Urinary bladder (tissue), 4 donors: ENCODE measurements around the gene FTCD. TPM values are rescaled to one million over a fixed set of nuclear protein-coding genes. Genes with fewer than 3 reads are reported as not detected.

Experiments
- DNase-seq: peaks from one replicate; pipeline ENCODE4 v3.0.0-alpha.2; 2015; ENCODE audit errors: extremely low spot score
- H3K27ac ChIP-seq: one replicate; pipeline ENCODE4 v1.5.1; 2013; ENCODE audit warnings: low read depth, mild to moderate bottlenecking, moderate library complexity
- H3K36me3 ChIP-seq: one replicate; pipeline ENCODE4 v1.6.1; 2013; ENCODE audit warnings: mild to moderate bottlenecking, moderate library complexity; ENCODE audit not compliant: insufficient read depth
- H3K4me1 ChIP-seq: one replicate; pipeline ENCODE4 v1.6.1; 2013; ENCODE audit warnings: mild to moderate bottlenecking, moderate library complexity; ENCODE audit not compliant: insufficient read depth
- H3K4me3 ChIP-seq: one replicate; pipeline ENCODE4 v1.5.1; 2013; ENCODE audit warnings: low read depth, low read length
- WGBS: extraction: QIAGEN DNeasy Blood & Tissue Kit; methylation state at CpG from one replicate; pipeline ENCODE4 v1.1.7; 2013; 5-methylcytosine and 5-hydroxymethylcytosine counted together
- polyA plus RNA-seq: library from polyadenylated mRNA; stranded (reverse); fragments of 200-250 nt; gene quantifications from one replicate; pipeline ENCODE4 v1.2.3, GENCODE V29; 2013
- total RNA-seq: library from RNA; depleted of rRNA; stranded (reverse); fragments of >200 nt; gene quantifications from one replicate; pipeline ENCODE4 v1.2.3, GENCODE V29; 2014
- donor health status: healthy with polysubstance abuse.
- donor health status: healthy.

FTCD gene
- total and polyA plus RNA-seq, 2 donors = 0.48 to 0.75 TPM

DNA sequence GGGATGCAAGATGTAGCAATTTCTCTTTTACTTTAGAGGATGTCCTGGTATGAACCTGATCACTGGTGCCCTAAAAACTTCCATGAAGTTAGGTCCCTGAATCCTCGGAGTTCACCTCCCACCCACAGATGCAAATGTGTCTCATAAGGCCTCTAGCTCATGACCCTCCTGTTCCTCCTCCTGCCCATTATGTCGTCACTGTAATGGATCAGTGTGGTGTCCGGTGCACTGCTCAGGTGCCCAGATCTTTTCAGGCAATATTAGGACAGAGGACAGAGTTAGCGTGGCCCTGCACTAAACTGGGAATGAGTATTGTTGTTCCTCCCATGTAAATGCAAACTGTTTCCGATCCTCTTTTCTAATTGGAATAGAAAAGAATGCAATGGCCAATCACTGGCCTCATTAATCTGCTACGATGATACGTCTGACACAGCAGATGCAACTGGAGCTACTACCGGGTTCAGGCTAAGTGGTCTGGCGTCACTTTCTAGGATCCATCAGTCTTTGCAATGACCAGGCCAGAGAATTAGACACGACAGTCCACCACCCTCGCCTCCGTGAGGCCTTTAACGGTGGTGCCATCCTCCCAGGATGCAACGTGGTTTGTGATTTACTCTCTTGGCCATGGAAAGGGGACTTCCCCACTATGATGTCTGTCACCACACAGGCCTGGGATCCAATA is 60.8 kb downstream of the FTCD start:
- WGBS = 83% methylated on average over 14 of the region's 14 CpGs
- DNase-seq = no peak
- Histone ChIP-seq H3K27ac (no peak overlapping the region), H3K4me3 (no peak overlapping the region), H3K4me1 (no peaks in the 10 kb centered on the region), H3K36me3 (no peaks in the 10 kb centered on the region)

DNA sequence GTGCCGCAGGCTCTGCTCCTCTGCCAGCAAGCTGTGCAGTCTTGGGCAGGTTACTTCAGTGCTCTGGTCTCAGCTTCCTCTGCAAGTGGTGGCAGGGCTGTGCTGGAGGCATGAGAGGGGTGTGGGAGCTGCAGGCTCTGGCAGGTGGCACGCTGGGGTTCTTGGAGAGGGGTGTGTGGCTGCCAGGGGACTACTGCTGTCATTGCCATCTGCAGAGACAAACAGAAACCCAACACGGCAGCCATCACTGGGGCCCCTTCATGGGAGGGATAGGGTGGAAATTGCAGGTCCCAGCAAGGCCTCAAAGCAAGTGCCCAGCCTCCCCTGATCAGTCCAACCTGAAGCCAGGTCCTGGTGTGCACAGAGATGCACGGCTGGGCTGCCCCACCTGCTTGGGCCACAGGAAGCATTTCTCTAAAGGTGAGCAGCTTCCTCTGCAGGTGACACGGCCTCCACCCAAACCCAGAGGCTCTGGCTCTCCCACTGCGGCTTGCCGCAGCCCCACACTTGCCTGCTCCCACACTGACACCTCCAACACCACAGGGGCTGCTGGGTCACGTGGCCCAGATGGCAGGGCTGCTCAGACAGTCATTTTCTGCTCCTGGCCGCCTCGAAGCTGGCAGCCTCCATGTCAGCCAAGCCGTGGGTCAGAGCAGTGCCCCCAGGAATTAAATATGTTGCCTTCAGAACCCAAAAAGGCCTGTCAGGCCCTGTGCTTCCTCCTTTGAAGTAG is 61.5 kb downstream of the FTCD start:
- Histone ChIP-seq H3K4me1 (no peaks in the 10 kb centered on the region), H3K4me3 (no peak overlapping the region), H3K27ac (no peak overlapping the region), H3K36me3 (no peaks in the 10 kb centered on the region)
- WGBS = 83% methylated on average over 11 of the region's 11 CpGs
- no peak for DNase-seq

DNA sequence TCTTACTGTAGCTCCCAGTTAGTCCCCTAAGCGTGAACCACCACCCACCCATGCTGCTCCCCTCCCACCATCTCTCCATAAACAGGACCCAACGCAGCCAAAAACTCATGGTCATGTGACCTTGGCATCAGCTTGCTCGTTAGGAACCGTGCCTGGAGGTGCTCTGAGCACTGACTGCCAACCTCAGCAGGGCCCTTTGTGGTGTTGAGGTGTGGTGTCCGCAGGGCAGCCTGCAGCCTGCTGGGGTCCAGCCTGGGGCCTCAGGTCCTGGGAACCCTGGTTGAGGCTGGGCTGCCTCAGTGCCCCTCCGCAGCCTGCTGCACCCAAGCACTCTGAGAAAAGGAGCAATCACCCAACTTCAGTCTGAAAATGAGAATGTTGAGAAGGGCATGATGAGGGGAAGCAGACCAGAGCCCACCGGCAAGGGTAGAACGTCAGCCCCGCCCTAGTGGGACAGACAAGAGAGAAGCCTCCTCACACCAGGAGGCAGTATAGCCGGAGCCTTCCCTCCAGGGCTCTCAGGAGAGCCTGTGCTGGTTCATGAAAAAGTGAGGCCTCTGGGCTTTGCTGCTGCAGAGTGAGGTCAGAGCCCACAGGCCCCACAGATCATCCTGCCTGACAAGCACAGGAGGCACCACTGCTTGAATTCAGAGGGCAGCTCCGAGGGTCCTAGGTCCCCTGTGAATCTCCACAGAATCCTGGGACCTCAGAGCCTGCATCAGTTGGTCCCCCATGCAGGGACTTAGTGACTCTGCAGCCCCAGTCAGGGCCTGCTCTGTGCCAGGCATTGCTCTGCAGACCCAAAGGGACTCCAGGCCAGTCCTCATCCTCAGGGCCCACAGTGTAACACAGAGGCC is 62.3 kb downstream of the FTCD start:
- Histone ChIP-seq H3K4me3 (no peak overlapping the region), H3K4me1 (no peaks in the 10 kb centered on the region), H3K36me3 (no peaks in the 10 kb centered on the region), H3K27ac (peak overlapping the region; percentile 76)
- no peak for DNase-seq
- 54% methylated on average over 11 of the region's 11 CpGs for WGBS

DNA sequence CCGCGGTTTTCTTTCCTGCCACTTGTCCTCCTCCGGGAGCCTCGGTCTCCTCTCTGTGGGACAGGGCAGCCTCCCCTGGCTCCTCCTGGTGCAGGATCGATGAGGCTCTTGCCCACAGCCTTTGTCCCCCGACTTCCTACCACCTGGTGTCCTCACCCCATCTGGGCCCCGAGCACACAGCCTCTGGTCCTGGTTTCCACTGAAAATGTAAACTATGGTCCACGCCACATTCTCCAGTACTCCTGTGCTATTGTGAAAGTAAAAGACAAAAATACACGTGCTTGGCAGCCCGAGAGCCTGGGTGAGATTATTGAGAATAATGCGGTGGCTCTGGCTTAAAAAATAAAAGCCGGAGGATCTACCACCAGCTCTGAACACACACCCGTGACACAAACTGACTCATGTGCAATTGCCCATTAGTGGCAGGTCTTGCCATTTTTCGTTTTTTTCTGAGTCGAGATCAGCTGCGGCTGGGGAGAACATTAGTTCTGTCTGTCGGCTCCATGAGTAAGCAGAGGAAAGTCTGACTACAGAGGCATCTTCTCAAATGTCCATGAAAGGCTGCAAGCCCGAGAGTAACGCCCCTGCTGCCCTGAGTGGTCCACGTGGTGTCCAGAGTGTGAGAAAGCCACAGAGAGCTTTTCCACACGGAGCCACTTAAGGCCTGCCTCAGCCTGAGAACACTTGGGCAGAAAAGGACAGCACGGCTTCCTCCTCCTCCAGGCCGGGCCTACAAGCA is 63.2 kb downstream of the FTCD start:
- Histone ChIP-seq H3K4me3 (no peak overlapping the region), H3K4me1 (no peaks in the 10 kb centered on the region), H3K36me3 (no peaks in the 10 kb centered on the region), H3K27ac (peak overlapping the region; percentile 82)
- 28% methylated on average over 23 of the region's 23 CpGs for WGBS
- no peak for DNase-seq

DNA sequence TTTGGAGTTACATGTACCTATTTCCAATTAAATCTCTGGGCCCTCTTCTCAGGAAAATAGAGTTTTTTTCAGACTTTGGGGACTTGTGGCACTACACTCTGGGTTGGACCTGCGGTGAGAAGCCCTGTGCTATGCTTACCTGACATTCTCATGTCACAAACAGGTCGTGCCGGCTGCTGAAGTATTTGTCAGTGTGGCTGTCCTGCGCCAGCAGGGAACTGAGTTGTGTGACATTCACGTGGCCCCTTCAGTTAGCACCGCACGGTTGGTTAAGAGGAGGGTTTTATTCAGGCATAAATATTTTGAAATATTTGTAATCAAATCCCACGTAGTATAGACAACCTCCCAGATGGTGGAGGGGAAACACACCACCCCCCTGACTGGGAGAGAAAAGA is 63.8 kb downstream of the FTCD start:
- H3K4me1 ChIP-seq = no peaks in the 10 kb centered on the region

DNA sequence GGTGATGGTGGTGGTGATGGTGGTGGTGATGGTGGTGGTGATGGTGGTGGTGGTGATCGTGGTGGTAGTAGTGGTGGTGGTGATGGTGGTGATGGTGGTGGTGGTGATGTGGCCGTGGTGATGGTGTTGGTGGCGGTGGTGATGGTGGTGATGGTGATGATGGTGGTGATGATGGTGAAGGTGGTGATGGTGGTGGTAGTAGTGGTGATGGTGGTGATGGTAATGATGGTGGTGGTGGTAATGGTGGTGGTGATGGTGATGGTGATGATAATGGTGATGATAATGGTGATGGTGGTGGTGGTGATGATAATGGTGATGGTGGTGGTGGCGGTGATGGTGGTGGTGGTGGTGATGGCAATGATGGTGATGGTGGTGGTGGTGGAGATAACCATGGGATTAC is 64.3 kb downstream of the FTCD start:
- H3K36me3 ChIP-seq = no peaks in the 10 kb centered on the region
- no peak overlapping the region for H3K27ac ChIP-seq
- no peak overlapping the region for H3K4me3 ChIP-seq
- DNase-seq = no peak
- 85% methylated on average over 4 of the region's 4 CpGs for WGBS
- no peaks in the 10 kb centered on the region for H3K4me1 ChIP-seq

More for the DNA sequence above, 63.8 kb downstream of the FTCD start:
- WGBS = 38% methylated on average over 8 of the region's 8 CpGs
- peak overlapping the region; percentile 82 for H3K27ac ChIP-seq
- H3K36me3 ChIP-seq = no peaks in the 10 kb centered on the region
- no peak overlapping the region for H3K4me3 ChIP-seq
- DNase-seq = no peak

DNA sequence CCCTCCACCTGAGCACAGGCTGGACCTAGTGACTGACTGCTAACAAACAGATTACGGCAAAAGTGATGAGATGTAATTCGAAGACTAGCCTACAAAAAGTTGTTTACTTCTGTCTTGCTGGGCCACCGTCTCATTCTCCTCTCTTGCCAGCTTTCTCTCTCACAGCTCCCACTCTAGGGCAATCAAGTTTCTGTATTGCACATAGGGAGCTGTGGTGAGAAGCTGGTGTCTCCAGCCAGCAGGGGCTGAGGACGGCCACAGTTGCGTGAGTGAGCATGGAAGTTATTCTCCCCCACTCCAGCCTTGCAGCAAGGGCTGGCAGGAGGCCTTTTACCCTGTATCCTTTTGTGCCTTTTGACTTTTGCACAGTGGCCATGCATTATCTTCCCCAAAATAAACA is 66.1 kb downstream of the FTCD start:
- no peak for DNase-seq
- Histone ChIP-seq H3K36me3 (no peaks in the 10 kb centered on the region), H3K4me1 (no peaks in the 10 kb centered on the region), H3K4me3 (no peak overlapping the region), H3K27ac (no peak overlapping the region)
- WGBS = 45% methylated on average over 5 of the region's 5 CpGs

DNA sequence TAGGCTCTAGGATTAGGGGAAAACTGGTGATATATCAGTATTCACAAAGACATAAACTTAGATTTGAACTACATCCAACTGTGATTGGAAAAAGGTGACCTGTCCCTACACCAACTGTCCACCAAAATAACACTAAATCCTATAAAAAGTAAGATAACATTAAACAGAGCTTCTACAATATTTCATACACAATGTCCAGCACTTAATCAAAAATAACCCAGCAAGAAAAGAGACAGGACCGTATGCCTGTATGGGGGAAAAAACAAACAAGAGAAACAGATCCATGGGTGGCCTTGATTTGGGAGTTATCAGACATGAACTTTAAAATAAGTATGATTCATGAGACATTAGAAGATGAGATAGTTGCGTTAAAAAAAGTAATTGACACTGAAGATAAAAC is 67.2 kb downstream of the FTCD start:
- Histone ChIP-seq H3K36me3 (no peaks in the 10 kb centered on the region), H3K4me1 (no peaks in the 10 kb centered on the region), H3K4me3 (no peak overlapping the region), H3K27ac (no peak overlapping the region)
- no peak for DNase-seq
- WGBS = 85% methylated on average over 2 of the region's 2 CpGs

DNA sequence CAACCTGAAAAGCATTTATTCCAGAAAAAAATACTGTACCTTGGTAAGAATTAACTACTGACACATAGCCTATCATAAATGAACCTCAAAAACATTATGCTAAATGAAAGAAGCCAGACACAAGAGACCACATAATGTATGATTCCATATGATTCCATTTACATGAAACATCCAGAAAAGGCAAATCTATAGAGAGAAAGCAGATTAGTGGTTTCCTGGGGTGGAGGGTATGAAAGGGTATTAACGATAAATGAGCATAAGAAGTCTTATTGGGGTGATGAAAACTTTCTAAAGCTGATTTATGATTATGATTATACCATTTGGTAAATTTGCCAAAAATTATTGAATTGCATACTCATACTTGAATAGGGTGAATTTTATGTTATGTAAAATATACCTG is 67.7 kb downstream of the FTCD start:
- 77% methylated on average over 1 of the region's 1 CpG for WGBS
- no peaks in the 10 kb centered on the region for H3K36me3 ChIP-seq
- H3K27ac ChIP-seq = no peak overlapping the region
- H3K4me3 ChIP-seq = no peak overlapping the region
- DNase-seq = no peak
- H3K4me1 ChIP-seq = no peaks in the 10 kb centered on the region

Other genes starting within 250 kb of the FTCD start
- 678 TPM for gene COL6A1, start 173.8 kb downstream of the FTCD start, total RNA-seq
- 1,050 TPM for gene COL6A1, start 173.8 kb downstream of the FTCD start, polyA plus RNA-seq
- 1,109 TPM for gene COL6A2, start 57.5 kb downstream of the FTCD start, total RNA-seq
- gene COL6A2, start 57.5 kb downstream of the FTCD start, polyA plus RNA-seq = 1,471 TPM
- gene SPATC1L, start 28.9 kb upstream of the FTCD start, total RNA-seq = 3.6 TPM
- 20.4 TPM for gene SPATC1L, start 28.9 kb upstream of the FTCD start, polyA plus RNA-seq
- 19.3 TPM for gene LSS, start 73.2 kb upstream of the FTCD start, total RNA-seq
- 36.5 TPM for gene LSS, start 73.2 kb upstream of the FTCD start, polyA plus RNA-seq
- gene MCM3AP, start 130.0 kb upstream of the FTCD start, total RNA-seq = 65.0 TPM
- gene MCM3AP, start 130.0 kb upstream of the FTCD start, polyA plus RNA-seq = 52.9 TPM
- gene YBEY, start 130.8 kb upstream of the FTCD start, total RNA-seq = 10.6 TPM
- gene YBEY, start 130.8 kb upstream of the FTCD start, polyA plus RNA-seq = 12.1 TPM
- gene C21orf58, start 168.3 kb upstream of the FTCD start, total RNA-seq = 5.2 TPM
- 1.5 TPM for gene C21orf58, start 168.3 kb upstream of the FTCD start, polyA plus RNA-seq
- gene PCNT, start 168.6 kb upstream of the FTCD start, total RNA-seq = 22.4 TPM
- gene PCNT, start 168.6 kb upstream of the FTCD start, polyA plus RNA-seq = 15.7 TPM